Epithelial cell of proximal tubule (primary cell): ENCODE data around the gene FXYD2. TPM values are rescaled to one million over a fixed set of nuclear protein-coding genes. Genes with fewer than 3 reads are reported as not detected.

Source experiments
- DNase-seq: peaks from one replicate; pipeline ENCODE4 v3.0.0-alpha.2; 2011; ENCODE audit warnings: low read depth
- H3K4me3 ChIP-seq: 2 replicates; pipeline ENCODE4 v1.5.1; 2011; ENCODE audit warnings: low read depth, mild to moderate bottlenecking, low read length
- CTCF ChIP-seq: conservative IDR thresholded peaks from 2 replicates; pipeline ENCODE4 v1.5.1; 2012; ENCODE audit warnings: low read depth, mild to moderate bottlenecking, low read length
- total RNA-seq: library from RNA; depleted of rRNA; stranded (reverse); fragments of >200 nt; gene quantifications from 2 replicates; pipeline ENCODE4 v1.2.3, GENCODE V29; 2015

FXYD2 gene
- total RNA-seq, 1 donor from 2014 or later = 286 TPM

- DNase-seq = no peak
- H3K4me3 ChIP-seq = peak overlapping the region; percentile 92
- no peak for TF ChIP-seq CTCF
These were observed 4.0 kb downstream of the FXYD2 start for GRCh38 chr11:117820516-117820915.

- no peak for DNase-seq
- TF ChIP-seq CTCF = no peak
- H3K4me3 ChIP-seq = peak overlapping the region; percentile 92
These were observed 4.5 kb downstream of the FXYD2 start for GRCh38 chr11:117820071-117820470.

GRCh38 chr11:117819096-117820040 lies 5.2 kb downstream of the FXYD2 start:
- TF ChIP-seq CTCF = peak; percentile 74
- peak overlapping the region; percentile 92 for H3K4me3 ChIP-seq
- no peak for DNase-seq

GRCh38 chr11:117818041-117818873 lies 6.3 kb downstream of the FXYD2 start:
- TF ChIP-seq CTCF = no peak
- H3K4me3 ChIP-seq = peak overlapping the region; percentile 55
- DNase-seq = peak; percentile 89

GRCh38 chr11:117817368-117818040 lies 7.0 kb downstream of the FXYD2 start:
- DNase-seq = peak; percentile 94
- peak overlapping the region; percentile 55 for H3K4me3 ChIP-seq
- TF ChIP-seq CTCF = peak; percentile 99

GRCh38 chr11:117816846-117817367 lies 7.6 kb downstream of the FXYD2 start:
- no peak for TF ChIP-seq CTCF
- H3K4me3 ChIP-seq = peak overlapping the region; percentile 55
- DNase-seq = no peak
